Middle frontal gyrus (tissue), 1 donor: ENCODE results near the gene HSDL2.
"Not testable (repeated sequence)": the region's sequence is repeated elsewhere in the genome, so short reads cannot be mapped to it uniquely, and the experiment has no call there.

ENCODE experiments used
- DNase-seq: peaks from one replicate; pipeline ENCODE4 v3.0.0-alpha.2; 2015; ENCODE audit warnings: low spot score; ENCODE audit errors: extremely low spot score

HSDL2 gene

DNA sequence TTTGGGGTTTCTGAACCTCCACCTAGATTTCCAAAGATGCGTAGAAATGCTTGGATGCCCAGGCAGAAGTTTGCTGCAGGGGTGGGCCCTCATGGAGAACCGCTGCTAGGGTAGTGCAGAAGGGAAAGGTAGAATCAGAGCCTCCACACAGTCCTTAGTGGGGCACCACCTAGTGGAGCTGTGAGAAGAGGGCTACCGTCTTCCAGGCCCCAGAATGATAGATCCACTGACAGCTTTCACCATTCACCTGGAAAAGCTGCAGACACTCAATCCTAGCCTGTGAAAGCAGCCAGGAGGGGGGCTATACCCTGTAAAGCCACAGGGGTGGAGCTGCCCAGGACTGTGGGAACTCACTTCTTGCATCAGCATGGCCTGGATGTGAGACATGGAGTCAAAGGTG is 13.3 kb upstream of the HSDL2 start:
- no peak for DNase-seq

DNA sequence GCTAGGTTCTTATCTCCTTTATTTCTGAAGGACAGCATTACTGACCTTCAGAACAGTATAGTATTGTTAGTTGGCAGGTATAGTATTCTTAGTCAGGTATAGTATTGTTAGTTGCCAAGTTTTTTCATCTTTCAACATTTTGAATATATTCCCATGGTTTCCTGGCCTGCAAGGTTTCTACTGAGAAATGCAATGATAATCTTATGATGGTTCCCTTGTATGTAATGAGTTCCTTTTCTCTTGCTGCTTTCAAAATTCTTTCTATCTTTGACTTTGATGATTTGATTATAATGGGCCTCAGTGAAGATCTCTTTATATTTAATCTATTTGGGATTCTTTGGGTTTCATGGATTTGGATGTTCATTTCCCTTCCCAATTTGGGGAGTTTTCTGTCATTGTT is 12.4 kb upstream of the HSDL2 start:
- no peak for DNase-seq

DNA sequence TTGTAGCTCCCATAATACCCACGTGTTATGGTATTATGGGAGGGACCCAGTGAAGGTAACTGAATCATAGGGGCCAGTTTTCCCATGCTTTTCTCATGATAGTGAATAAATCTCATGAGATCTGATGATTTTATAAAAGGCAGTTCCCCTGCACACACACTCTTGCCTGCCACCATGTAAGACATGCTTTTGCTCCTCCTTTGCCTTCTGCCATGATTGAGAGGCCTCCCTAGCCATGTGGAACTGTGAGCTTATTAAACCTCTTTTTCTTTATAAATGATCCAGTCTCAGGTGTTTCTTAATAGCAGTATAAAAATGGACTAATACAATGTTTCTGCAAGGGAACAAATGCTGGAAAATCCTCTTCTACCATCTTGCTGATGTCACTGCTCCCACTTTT is 10.1 kb upstream of the HSDL2 start:
- no peak for DNase-seq

DNA sequence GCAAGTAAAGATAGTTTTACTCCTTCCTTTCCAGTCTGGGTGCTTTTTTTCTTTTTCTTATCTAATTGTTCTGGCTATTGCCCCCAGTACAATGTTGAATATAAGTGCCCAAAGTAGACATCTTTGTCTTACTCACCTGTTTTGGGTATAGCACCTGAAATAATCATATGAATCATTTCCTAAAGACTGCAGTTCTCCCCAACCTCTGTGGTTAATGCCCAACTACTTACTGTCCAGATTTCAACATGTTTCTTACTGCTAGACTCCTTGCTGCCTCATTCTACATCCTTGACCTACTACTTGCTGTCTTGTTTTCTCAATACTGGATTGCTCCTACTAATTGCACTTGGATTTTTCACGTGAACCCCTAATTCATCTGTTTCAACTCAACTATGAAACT is 8.8 kb upstream of the HSDL2 start:
- no peak for DNase-seq

DNA sequence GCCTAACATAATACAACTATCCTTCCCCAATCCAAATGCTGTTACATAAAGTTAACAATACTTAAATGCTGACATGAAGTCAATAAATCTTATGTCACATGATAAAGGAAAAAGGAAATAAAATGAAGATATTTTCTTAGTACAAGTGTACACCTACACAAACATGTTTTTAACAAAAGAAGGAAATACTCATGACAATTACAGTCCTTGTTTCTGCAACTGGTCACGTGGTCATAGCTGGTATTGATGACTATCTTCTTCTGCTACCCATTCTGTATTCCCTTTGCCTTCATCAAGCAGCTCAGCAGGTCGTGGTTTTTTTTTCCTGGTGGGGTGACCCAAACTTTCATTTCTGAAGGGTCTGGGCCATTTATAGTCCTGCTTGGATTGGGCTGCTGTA is 6.2 kb upstream of the HSDL2 start:
- DNase-seq = not testable (repeated sequence)

DNA sequence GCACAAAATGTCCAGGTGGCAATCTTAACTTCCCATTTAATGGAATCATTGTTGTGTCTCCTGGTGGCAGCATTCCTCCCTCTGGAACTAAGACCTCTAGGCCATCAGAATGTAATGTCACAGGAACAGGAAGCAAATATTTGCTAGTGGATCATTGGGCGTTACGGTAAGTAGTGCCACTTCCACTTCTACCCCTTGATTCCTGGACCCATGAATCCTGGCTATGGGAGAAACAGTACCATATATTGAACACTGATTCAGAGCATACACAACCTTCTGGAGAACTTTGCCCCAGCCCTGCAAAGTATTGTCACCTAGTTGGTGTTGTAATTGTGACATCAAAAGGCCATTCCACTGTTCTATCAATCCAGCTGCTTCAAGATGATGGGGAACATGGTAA is 5.7 kb upstream of the HSDL2 start:
- not testable (repeated sequence) for DNase-seq

DNA sequence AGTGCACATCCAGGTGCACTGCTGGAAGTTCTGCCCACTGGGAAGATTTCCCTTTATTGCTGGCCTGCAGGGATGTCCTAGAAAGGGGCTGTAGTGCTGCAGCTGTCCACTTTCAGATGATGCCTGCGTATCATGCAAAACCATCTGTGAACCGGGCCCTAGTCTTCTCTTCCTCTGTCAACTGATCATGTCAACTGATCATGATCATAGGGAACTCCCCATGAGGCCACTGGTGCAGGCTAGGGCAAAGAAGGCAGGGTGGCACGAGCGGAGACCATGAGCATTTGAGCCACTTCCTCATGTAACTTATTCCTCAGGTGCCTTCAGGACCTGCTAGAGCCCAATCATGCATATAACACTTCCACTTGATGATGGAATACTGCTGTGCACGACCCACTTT is 4.5 kb upstream of the HSDL2 start:
- no peak for DNase-seq

DNA sequence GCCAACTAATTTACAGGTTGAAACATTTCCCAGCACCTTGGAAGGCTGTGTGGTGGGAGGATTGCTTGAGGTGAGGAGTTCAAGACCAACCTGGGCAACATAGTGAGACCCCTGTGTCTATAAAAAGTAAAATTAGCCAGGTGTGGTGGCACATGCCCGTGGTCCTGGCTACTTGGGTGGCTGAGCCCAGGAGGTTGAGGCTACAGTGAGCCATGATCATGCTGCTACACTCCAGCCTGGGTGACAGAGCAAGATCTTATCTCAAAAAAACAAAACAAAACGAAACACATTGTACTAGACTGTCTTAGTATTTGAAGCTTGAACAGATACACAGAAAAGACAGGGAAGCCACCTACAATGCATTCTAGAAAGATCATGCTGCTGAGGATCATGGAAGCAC is 2.8 kb upstream of the HSDL2 start:
- DNase-seq = no peak

DNA sequence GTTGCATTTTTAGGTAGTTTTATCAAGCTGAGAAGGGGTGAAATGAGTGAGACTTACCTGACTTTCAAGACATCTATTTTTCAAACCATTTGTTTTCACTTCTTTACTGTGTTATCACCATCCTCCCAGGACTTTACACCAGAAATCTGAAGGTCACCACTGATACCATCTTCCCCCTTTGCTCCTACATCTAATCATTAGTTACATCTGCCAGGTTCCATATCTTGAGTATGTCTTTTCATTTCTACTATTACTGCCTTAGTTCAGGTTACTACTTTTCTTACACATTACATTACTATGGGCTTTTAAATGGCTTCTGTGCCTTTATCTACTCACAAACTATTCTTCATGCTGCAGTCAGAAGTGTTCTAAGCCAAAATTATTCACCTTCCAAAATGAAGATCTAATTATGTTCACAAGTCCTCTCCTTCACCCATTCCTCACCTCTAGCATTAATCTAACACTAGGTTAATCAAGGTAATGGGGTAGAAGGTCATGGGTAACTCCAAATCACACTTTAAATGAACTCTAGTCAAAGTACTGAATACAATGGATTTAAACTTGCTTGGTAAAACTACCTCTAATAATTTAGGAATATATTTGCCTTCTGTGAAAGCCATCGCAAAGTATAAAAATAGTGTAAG is 2.1 kb upstream of the HSDL2 start:
- no peak for DNase-seq

DNA sequence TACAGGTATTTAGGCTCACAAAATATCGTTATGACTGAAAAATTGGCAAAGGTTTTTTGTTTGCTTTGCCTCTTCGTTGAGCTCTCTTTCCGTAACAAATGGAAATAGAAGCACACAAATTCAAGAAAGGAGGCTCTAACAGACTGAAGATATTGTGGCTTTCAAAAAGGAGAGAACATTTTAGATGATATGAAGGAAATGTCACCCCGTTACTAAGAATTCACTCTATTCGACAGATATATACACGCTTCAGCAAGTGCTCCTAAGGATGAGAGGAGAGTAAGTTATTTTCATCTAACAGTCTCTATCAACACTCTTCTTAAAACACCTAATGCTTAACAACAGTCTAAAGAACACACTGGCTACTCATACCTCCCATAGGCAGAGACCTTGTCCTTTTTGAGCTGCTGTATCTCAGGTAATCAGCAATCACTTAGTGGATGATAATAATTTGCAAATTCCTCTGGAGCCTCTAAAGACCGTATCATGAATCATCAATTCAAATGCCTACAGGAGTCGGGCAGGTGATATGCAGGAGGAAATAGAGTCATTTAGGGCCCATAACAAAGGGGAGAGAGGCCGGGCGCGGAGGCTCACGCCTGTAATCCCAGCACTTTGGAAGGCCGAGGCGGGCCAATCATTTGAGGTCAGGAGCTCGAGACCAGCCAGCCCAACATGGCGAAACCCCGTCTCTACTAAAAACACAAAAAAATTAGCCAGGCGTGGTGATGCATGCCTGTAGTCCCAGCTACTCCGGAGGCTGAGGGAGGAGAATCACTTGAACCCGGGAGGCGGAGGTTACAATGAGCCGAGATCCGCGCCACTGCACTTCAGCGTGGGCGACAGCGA is 1.4 kb upstream of the HSDL2 start:
- no peak for DNase-seq

DNA sequence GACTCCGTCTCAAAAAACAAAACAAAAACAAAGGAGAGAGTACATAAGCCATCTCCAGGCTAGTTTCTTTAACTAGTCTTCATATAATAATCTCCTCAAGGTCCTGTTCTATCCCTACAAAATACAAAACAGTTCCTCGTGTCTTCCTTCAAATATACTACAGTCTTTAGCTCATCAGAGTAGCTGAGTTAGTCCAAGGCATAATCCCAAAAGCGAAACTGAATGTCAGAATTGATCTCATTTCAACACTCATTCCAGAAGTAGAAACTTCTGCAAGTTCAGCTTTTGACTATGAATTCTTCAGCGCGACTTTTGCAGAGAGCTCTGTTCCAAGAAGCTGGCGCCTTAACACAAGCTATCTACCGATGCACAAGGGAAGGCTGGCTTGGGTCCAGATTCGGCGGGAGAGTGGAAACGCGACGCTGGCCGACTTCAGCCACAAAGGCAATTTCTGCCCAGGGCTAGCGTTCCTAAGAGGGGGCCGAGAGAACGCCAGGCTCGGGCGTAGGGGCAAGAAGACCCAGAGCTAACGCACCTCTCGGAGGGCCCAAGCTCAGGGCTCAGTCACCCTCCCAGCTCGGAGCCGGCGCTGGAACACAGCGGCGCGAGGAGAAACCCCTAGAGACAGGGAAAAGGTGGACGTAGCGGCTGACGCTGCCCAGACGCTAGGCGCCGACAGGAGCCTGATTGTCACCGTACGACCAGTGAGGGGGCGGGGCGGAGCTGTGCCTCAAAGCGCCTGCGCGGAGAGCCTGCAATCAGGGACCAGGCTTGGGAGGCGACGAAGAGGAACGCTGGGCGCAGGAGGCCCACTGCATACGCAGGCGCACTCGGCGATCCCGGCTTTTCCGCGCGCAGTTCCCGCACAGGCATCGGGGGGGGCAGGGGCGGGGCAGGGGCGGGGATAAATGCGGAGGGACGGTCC is 469 bp upstream of the HSDL2 start:
- DNase-seq = peak; percentile 97

DNA sequence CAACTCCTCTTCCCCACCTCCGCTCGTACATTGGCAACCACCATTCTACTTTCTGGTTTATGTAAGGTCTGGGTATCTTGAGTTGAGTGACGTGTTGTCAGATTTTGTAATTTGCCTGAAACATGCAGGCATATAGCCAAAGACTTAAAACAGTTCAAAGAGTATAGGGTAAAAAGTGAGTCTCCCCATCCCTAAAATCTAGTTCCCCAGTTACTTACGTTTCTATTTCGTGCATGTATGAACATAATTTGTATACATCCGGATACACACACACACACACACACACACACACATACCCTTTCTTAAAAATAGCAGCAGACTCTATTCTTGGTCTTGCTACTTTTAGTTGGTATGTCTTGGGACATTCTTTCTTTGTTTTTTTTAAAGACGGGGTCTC is 915 bp downstream of the HSDL2 start:
- DNase-seq = no peak

DNA sequence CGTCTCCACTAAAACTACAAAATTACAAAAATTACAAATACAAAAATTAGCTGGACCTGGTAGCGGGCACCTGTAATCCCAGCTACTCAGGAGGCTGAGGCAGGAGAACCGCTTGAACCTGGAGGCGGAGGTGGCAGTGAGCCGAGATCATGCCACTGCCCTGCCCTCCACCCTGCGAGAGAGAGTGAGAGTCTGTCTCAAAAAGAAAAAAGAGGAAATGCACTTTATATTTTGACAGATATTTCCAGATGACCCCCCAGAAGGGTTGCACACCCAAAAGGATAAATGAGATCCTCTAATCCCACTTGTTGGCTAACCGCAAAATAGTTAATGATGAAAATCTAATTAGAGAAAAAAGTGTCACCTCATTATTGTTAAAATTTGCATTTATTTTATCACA is 2.2 kb downstream of the HSDL2 start:
- DNase-seq = no peak

DNA sequence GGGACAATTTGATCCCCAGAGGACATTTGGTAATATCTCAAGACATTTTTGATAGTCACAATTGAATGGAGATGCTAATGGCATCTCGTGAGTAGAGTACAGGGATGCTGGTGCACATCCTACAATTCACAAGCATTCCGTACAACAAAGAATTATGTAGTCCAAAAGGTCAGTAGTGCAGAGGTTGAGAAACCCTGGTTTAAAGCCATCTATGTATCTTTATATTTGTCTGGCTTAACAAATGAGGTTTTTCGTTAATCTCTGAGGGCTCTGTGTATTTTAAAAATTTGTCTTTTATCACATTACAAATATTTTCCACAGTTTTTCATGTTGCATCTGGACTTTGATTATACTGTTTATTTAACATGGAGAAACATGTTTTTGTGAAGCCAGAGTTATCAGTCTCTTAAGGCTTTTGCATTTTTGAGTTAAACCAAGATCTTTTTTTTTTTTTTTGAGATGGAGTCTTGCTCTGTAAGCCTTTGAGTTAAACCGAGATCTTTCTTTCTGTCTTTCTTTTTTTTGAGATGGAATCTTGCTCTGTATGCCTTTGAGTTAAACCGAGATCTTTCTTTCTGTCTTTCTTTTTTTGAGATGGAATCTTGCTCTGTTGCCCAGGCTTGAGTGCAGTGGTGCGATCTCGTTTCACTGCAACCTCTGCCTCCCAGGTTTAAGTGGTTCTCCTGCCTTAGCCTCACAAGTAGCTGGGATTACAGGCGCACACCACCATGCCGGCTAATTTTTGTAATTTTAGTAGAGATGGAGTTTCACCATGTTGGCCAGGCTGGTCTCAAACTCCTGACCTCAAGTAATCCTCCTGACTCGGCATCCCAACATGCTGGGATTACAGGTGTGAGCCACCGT is 2.8 kb downstream of the HSDL2 start:
- no peak for DNase-seq

DNA sequence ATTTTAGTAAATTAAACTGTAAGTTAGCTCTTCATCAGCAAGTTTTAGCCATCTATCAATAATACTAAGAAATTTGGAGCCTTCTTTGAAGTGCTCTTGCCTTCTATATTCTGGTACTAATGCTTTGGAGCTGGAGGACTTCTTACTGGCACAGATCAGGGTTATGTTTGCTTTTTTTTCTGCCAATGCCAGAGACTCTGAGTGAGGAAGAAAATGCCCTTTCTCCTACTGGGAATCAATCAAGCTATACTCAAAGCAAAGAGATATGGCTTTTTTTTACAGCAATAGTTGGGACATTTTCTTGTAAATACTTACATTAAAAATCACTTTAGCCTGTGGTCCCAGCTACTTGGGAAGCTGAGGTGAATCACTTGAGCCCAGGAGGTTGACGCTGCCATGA is 4.3 kb downstream of the HSDL2 start:
- no peak for DNase-seq

DNA sequence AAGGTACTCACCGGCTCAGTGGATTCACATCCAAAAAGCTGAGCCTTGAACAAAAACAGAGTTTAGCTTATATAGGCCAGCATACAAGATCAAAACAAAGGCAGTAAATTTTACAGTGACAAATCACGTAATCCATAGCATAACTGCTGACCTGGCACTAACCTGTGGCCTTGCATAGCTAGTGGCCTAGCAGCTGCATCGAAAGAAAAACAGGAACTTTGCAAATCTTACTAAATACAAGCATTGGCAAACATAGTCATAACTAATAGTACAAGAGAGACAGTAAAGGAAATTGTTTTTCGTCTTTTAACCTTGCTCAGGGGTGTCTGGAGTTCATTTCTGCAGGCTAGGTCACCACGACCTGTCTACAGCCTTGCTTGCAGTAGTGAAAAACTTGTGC is 4.8 kb downstream of the HSDL2 start:
- no peak for DNase-seq

DNA sequence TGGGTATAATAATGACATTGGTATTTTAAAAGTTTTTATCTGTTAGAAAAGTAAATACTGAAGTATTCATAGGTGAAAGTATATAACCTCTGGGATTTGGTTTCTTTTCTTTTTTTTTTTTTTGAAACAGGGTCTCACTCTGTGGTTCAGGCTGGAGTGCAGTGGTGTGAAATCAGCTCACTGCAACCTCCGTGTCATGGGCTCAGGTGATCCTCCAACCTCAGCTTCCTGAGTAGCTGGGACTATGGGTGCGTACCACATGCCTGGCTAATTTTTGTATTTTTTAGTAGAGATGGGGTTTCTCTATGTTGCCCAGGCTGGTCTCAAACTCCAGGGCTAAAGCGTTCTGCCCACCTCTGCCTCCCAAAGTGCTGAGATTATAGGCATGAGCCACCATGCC is 7.2 kb downstream of the HSDL2 start:
- no peak for DNase-seq

DNA sequence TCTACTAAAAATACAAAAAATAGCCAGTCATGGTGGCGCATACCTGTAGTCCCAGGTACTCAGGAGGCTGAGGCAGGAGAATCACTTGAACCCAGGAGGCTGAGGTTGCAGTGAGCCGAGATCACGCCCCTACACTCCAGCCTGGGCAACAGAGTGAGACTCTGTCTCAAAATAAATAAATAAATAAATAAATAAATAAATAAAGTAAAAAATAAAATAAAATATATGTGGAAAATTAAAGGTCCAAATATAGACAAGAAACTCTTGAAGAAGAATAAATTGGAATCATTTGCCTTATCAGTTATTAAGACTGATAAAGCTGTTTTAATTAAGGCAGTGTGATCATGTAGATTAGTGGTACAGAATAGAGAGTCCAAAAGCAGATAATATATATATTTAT is 10.0 kb downstream of the HSDL2 start:
- not testable (repeated sequence) for DNase-seq

DNA sequence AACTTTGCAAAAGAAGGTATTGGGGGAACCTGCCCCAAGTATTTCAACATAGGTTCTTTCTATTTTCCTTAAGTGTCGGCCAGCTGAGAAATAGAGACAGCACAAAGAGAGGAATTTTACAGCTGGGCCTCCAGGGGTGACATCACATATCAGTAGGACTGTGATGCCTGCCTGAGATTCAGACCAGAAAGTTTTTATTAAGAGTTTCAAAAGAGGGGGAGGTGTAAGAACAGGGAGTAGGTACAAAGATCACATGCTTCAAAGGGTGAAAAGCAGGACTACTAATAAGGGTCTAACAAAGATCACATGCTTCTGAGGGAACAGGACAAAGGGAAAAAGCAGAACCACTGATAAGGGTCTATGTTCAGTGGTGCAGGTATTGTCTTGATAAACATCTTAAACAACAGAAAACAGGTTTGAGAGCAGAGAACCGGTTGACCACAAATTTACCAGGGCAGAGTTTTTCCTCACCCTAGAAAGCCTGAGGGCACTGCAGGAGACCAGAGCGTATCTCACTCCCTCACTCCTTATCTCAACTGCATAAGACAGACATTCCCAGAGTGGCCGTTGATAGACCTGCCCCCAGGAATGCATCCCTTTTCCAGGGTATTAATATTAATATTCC is 12.1 kb downstream of the HSDL2 start:
- not testable (repeated sequence) for DNase-seq

DNA sequence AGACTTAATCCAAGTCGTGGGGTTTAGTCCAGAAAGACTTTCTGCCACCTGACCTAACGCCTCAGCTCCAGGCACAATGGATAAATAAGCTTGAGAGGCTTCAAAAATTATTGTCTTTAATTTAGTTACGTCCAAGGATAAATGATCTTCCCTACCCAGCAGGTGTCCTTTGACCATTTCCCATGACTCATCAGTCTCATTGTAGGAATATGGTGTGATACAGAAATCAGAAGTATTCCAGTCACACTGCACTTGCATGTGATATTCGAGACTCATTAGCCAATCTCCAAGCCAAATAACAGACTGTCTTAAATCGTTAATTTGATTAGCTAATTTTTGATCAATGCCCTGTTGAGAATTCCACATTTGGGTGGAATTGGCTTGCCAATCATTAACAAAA is 13.2 kb downstream of the HSDL2 start:
- DNase-seq = not testable (repeated sequence)

DNA sequence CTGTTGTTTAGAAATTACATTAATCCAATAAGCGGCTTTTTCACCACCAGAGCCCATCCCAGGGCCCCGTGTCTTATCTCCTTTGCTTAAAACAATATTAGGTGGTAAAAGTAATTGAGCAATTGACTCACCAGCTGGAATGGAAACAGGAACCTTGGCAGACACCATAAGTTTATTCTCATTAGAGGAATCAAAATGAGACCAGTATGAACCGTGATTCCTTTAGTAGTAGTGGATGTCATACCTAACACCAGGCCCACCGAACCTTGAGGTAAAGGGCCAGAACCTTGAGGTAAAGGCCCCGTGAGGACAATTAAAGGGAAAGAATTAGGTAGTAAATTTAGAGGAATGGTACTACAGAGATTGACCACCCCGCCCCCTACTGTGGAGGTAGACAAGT is 16.5 kb downstream of the HSDL2 start:
- DNase-seq = no peak
